Stomach (tissue), 9 donors: Measurements from ENCODE around the gene HK3. TPM values are rescaled to one million over a fixed set of nuclear protein-coding genes. Genes with fewer than 3 reads are reported as not detected.

Source experiments
- DNase-seq, 2 donors: peaks; one replicate each; pipeline versions ENCODE4 v3.0.0 to v3.0.0-alpha.2; 2013 to 2019
- H3K27ac ChIP-seq, 5 donors: fragments of 200-600 bp in 4 of 5; sonication (generic) in 4 of 5; one replicate each; pipeline ENCODE4 v1.5.1; 2013 to 2019; ENCODE audit warnings: mild to moderate bottlenecking in 1 of 5, moderate library complexity in 1 of 5
- H3K27me3 ChIP-seq, 3 donors: fragments of 200-600 bp; sonication (generic); one replicate each; pipeline ENCODE4 v1.5.1; 2017 to 2019; ENCODE audit warnings: mixed run types in 1 of 3
- H3K36me3 ChIP-seq, 4 donors: fragments of 200-600 bp; sonication (generic); 1 replicate in 3 of 4; 2 replicates in 1 of 4; pipeline ENCODE4 v1.5.1; 2016 to 2019
- H3K4me1 ChIP-seq, 4 donors: fragments of 200-600 bp; sonication (generic); one replicate each; pipeline ENCODE4 v1.5.1; 2016 to 2019
- H3K4me3 ChIP-seq, 4 donors: fragments of 200-600 bp; sonication (generic) in 3 of 4; one replicate each; pipeline ENCODE4 v1.5.1; 2016 to 2019; ENCODE audit warnings: mild to moderate bottlenecking in 1 of 4
- H3K9me3 ChIP-seq, 4 donors: fragments of 200-600 bp; sonication (generic); one replicate each; pipeline ENCODE4 v1.5.1; 2016 to 2019
- EP300 ChIP-seq: sonication (generic); formaldehyde crosslinking; IDR thresholded peaks from one replicate; pipeline ENCODE4 v1.6.1; 2017; ENCODE audit warnings: antibody characterized with exemption
- POLR2A ChIP-seq, 4 donors: fragments of 450-650 bp; IDR thresholded peaks; one replicate each; pipeline ENCODE4 v1.6.1; 2016; ENCODE audit warnings: antibody characterized with exemption in 4 of 4, control low read depth in 2 of 4, mild to moderate bottlenecking in 1 of 4, moderate library complexity in 1 of 4
- POLR2AphosphoS5 ChIP-seq, 3 donors: sonication (generic); formaldehyde crosslinking; IDR thresholded peaks; one replicate each; pipeline ENCODE4 v1.6.1; 2016; ENCODE audit warnings: antibody characterized with exemption in 3 of 3
- WGBS, 5 donors: extraction: QIAGEN DNeasy Blood & Tissue Kit in 3 of 5; methylation state at CpG; one replicate each; pipeline versions ENCODE4 v1.1.5 to v1.1.7; 2013 to 2018; 5-methylcytosine and 5-hydroxymethylcytosine counted together
- intact Hi-C: fragments of 100-400 bp; cut with DNase I; formaldehyde crosslinking; loops from one replicate; pipeline ENCODE4 v1.15.1; 2023; ENCODE audit warnings: low total_unique reads
- polyA plus RNA-seq, 3 donors: library from polyadenylated mRNA; stranded (reverse); fragments of 200-250 nt; gene quantifications; one replicate each; pipeline ENCODE4 v1.2.3, GENCODE V29; 2013
- total RNA-seq, 5 donors: library from RNA; depleted of rRNA; stranded (reverse); fragments of >200 nt; gene quantifications; one replicate each; pipeline versions ENCODE4 v1.1.0 to v1.2.3, GENCODE V29; 2014 to 2016
- TF ChIP-seq, protein P1 (sequence below), 7 experiments: fragments of 450-650 bp in 4 of 7; fragments of 200-600 bp in 3 of 7; sonication (generic) in 3 of 7; IDR thresholded peaks; one replicate each; pipeline ENCODE4 v1.5.1; 2016 to 2019; ENCODE audit warnings: antibody characterized with exemption in 7 of 7, control low read depth in 2 of 7, mild to moderate bottlenecking in 1 of 7
- donor health status: healthy with polysubstance abuse.
- donor health status: Bipolar disorder and iron deficiency.
- donor health status: healthy.

The HK3 gene
- total and polyA plus RNA-seq, 8 donors, result 1.6 to 145 (median 4.2) TPM; not detected in 2

DNA sequence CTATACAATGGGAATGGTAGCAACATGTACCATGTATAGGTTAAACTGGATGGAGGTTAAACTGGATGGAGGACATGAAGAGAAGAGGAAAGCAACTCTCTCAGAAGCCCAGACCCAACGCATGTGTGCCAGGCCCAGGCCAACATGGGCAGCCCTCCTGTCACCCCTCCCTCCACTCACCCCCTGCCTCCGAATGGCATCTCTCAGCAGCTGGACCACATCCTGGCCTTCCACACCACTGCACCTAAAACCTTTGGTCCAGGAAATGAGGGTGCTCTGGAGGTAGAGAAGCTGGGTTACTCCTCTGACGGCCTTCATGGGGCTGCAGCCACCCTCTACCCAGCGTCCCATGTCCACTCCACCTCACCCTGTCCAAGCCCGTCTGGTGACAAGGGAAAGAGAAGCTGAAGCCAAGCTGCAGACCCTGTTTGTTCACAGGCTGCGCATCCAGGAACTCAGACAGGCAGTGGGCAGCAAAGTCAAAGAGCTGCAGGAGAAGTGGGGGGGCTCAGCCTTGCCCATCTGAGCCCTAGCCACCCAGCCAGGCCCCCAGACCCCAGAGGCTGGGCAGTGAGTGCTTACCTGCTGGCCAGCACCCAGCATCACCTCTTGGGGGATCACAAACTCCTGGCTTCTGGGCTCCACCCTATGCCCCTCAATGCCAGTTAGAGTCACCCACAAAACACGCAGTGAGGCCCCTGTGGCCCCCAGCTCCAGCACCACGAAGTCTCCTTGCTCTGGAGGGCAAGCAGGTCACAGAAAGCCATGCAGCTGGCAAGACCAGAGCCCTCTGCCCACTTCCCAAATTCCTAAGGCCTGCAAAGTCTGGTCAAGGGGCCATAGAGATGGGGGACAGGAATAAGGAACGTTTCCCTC lies 8.5 kb downstream of the HK3 start:
- intact Hi-C loops, result no loop called here
- TF ChIP-seq, protein P1, sequence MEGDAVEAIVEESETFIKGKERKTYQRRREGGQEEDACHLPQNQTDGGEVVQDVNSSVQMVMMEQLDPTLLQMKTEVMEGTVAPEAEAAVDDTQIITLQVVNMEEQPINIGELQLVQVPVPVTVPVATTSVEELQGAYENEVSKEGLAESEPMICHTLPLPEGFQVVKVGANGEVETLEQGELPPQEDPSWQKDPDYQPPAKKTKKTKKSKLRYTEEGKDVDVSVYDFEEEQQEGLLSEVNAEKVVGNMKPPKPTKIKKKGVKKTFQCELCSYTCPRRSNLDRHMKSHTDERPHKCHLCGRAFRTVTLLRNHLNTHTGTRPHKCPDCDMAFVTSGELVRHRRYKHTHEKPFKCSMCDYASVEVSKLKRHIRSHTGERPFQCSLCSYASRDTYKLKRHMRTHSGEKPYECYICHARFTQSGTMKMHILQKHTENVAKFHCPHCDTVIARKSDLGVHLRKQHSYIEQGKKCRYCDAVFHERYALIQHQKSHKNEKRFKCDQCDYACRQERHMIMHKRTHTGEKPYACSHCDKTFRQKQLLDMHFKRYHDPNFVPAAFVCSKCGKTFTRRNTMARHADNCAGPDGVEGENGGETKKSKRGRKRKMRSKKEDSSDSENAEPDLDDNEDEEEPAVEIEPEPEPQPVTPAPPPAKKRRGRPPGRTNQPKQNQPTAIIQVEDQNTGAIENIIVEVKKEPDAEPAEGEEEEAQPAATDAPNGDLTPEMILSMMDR (IDR thresholded peaks at IDR 0.05), result no peak
- TF ChIP-seq POLR2A (IDR thresholded peaks at IDR 0.05) (no peak), POLR2AphosphoS5 (IDR thresholded peaks at IDR 0.05) (no peak), EP300 (no peak)
- no peak overlapping the region for H3K4me3 ChIP-seq
- peak in 1 of 2 donors; percentile 13 for DNase-seq
- peaks cover 0 to 4% (median 0%) of the 10 kb centered on the region in 3 donors for H3K27me3 ChIP-seq
- H3K36me3 ChIP-seq, result no peaks in the 10 kb centered on the region
- H3K4me1 ChIP-seq, result no peaks in the 10 kb centered on the region
- no peak overlapping the region for H3K27ac ChIP-seq
- H3K9me3 ChIP-seq, result no peaks in the 10 kb centered on the region
- 71 to 84% (median 77%) methylated on average over 8 to 9 of the region's 9 CpGs for WGBS, 5 donors

DNA sequence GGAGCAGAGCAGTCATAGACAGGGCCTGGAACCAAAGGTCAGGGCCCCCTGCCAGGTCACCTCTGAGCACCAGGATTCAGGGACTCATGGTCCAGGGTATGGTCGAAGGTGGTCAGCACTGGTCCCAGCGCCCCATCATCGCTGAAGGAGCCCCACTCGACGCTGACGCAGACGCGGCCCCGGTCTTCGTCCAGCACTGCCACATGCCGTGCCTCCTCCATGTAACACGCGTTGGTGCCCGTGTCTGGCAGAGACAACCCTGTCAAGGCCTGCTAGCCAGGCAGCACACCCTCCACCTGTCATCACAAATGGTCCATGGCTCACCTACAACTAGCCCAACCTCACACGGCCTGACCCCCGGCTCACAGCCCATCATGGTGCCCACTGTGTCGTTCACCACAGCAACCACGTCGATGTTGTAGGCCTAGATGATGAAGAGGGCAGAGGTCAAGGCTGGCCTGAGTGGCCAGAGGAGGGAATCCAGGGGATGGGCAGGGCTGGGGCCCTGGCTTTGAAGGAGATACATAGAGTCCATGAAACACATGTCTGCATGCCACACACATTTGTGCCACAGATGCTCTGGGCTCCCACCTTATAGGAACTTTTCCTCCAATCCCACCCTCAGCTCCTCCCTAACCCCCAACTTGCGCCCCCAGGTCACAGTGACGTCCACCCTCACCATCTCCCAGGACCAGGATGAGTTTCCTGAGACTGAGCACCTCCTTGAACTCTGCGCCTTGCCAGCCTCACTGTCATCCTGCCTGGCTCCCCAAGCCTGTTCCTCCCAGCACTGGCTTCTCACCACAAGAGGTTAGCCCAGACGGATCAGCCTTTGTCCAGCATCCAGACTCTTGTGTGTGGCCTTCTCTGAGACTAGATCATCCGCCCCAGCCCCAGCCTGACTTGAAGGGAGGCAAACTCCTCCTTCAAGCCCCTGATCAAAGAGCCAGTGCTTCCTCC lies 9.5 kb downstream of the HK3 start:
- intact Hi-C loops, result no loop called here
- Histone ChIP-seq H3K36me3 (no peaks in the 10 kb centered on the region), H3K4me1 (no peaks in the 10 kb centered on the region), H3K27me3 (peaks cover 0 to 4% (median 0%) of the 10 kb centered on the region in 3 donors), H3K4me3 (no peak overlapping the region), H3K9me3 (no peaks in the 10 kb centered on the region), H3K27ac (no peak overlapping the region)
- TF ChIP-seq, protein P1 (IDR thresholded peaks at IDR 0.05), result no peak
- no peak for TF ChIP-seq POLR2A (IDR thresholded peaks at IDR 0.05)
- TF ChIP-seq POLR2AphosphoS5 (IDR thresholded peaks at IDR 0.05), result no peak
- TF ChIP-seq EP300, result no peak
- 89 to 94% (median 91%) methylated on average over 14 to 24 of the region's 24 CpGs for WGBS, 5 donors
- DNase-seq, result no peak

DNA sequence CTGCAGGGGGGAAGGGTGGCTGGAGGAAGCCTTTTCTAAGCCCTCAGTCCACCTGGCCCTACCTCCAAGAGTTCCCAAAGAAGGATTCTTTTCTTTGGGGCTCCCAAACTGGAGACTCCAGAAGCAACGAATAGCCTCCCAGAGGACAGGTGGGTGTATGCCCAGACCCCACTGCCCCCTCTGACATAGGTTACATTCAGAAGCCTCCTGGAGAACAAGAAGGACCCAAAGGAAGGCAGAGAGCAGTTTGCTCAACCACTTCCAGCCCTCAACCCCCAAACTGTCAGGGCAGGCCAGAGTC lies 10.3 kb downstream of the HK3 start:
- no peak for DNase-seq
- Histone ChIP-seq H3K9me3 (no peaks in the 10 kb centered on the region), H3K4me3 (no peak overlapping the region), H3K36me3 (no peaks in the 10 kb centered on the region), H3K27ac (no peak overlapping the region), H3K4me1 (no peaks in the 10 kb centered on the region), H3K27me3 (peaks cover 0 to 4% (median 0%) of the 10 kb centered on the region in 3 donors)
- intact Hi-C loops, result no loop called here
- TF ChIP-seq, protein P1 (IDR thresholded peaks at IDR 0.05), result no peak
- no peak for TF ChIP-seq POLR2A (IDR thresholded peaks at IDR 0.05)
- TF ChIP-seq EP300, result no peak
- no peak for TF ChIP-seq POLR2AphosphoS5 (IDR thresholded peaks at IDR 0.05)
- WGBS, 5 donors, result 60 to 83% (median 71%) methylated on average over 1 of the region's 1 CpG

DNA sequence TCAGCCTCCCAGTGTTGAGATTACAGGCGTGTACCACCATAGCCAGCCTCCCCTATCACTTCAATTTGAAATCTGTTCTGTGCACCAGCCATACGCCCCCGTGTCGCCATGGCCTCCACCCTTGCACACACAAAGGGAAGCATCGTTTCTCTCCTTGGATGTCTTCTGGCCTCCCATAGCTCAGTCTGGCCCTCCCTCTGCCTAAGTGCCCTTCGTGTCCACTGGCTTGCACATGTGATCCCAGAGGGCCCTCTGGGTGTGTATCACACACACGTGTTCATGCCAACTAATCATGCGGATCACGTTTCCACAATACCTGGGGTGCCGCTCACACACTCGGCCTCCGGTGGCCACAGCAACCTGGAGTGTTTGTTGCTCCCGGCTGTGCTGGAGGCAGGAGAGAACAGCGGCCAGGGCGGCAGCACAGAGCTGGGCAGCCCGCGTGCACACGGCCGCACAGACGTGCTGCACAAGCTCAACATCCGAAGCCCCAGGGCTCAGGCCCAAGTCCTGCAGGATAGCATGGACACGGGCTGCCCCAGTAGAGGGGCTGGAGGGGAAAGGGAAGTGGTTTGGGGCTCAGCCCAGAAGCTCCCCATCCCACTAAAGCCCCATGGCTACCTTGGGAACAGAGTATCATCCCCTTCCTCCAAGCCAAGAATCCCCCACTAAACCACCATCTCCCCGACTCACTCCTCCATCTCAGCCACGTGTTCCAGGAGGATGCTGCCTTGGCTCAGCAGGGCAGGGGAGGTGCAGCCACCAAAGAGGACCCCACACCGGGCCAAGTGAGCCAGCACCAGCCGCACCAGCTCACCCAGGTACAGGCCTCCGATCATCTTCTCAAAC lies 10.9 kb downstream of the HK3 start:
- Histone ChIP-seq H3K4me1 (no peaks in the 10 kb centered on the region), H3K4me3 (no peak overlapping the region), H3K27ac (no peak overlapping the region), H3K36me3 (no peaks in the 10 kb centered on the region), H3K27me3 (peaks cover 0 to 4% (median 0%) of the 10 kb centered on the region in 3 donors), H3K9me3 (no peaks in the 10 kb centered on the region)
- intact Hi-C loops, result no loop called here
- DNase-seq, result no peak
- TF ChIP-seq POLR2AphosphoS5 (IDR thresholded peaks at IDR 0.05) (no peak), EP300 (no peak), POLR2A (IDR thresholded peaks at IDR 0.05) (no peak)
- TF ChIP-seq, protein P1 (IDR thresholded peaks at IDR 0.05), result no peak
- 82 to 92% (median 87%) methylated on average over 22 to 27 of the region's 27 CpGs for WGBS, 5 donors
